Measurements from ENCODE around the gene C2orf68.

- TF ChIP-seq CTCF (conservative IDR thresholded peaks at IDR 0.05 in 1 of 2, IDR thresholded peaks at IDR 0.05 in 1 of 2; ENCODE audit: low read depth in 1 of 2, low read length in 2 of 2) (no peak), EZH2 (IDR thresholded peaks at IDR 0.05; ENCODE audit: low read length, missing control alignments) (no peak)
Observed at GRCh38 chr2:85596486-85597143, 15.3 kb downstream of the C2orf68 start.
